Measurements from ENCODE around the gene ANKRD44.

- no peak for TF ChIP-seq CTCF (conservative IDR thresholded peaks at IDR 0.05 in 1 of 2, IDR thresholded peaks at IDR 0.05 in 1 of 2; ENCODE audit: extremely low read depth in 1 of 2, insufficient read depth in 1 of 2, low read depth in 1 of 2, low read length in 2 of 2)
- no peak for TF ChIP-seq EZH2 (IDR thresholded peaks at IDR 0.05; ENCODE audit: borderline replicate concordance, low read length)
These were observed 113.9 kb downstream of the ANKRD44 start for GRCh38 chr2:197196541-197197180.

All from mammary epithelial cell (primary cell).